WTC11 (cell line): Measurements from ENCODE around the gene SLC20A1. TPM values are rescaled to one million over a fixed set of nuclear protein-coding genes. Genes with fewer than 3 reads are reported as not detected.

Source experiments
- ATAC-seq: fragments of 200-7000 bp; cut with Tn5 transposase; 2 replicates; pipeline ENCODE4 v1.10.0; 2021; ENCODE audit warnings: mild to moderate bottlenecking, moderate library complexity
- CTCF ChIA-PET: fragments of 300-600 bp; sonication (Branson Sonifier 250); formaldehyde crosslinking; loops from one replicate; lab custom pipeline; 2021; ENCODE audit warnings: antibody characterized with exemption; lab: Charles Lee
- POLR2A ChIA-PET: fragments of 350-600 bp; sonication (Branson Sonifier 250); formaldehyde crosslinking; loops from one replicate; lab custom pipeline; 2021; ENCODE audit warnings: antibody characterized with exemption; lab: Charles Lee
- DNase-seq: peaks from one replicate; pipeline ENCODE4 v3.0.0; 2021; ENCODE audit warnings: low spot score
- H3K27ac Mint-ChIP-seq: 2 replicates; pipeline ENCODE4 v1.8.0; 2021; ENCODE audit warnings: mixed read lengths
- H3K27me3 Mint-ChIP-seq: 2 replicates; pipeline ENCODE4 v1.8.0; 2021; ENCODE audit warnings: low read depth, mild to moderate bottlenecking, moderate library complexity, mixed read lengths
- H3K36me3 Mint-ChIP-seq: 2 replicates; pipeline ENCODE4 v1.8.0; 2021; ENCODE audit warnings: mixed read lengths
- H3K4me1 Mint-ChIP-seq: 2 replicates; pipeline ENCODE4 v1.8.0; 2022; ENCODE audit warnings: mixed read lengths
- H3K4me3 Mint-ChIP-seq: 2 replicates; pipeline ENCODE4 v1.8.0; 2021; ENCODE audit warnings: mild to moderate bottlenecking, moderate library complexity, mixed read lengths
- H3K9me3 Mint-ChIP-seq: 2 replicates; pipeline ENCODE4 v1.8.0; 2021; ENCODE audit warnings: mixed read lengths
- ATF3 ChIP-seq: sonication (generic); formaldehyde crosslinking; conservative IDR thresholded peaks from 2 replicates; pipeline ENCODE4 v1.8.1; 2022; ENCODE audit warnings: mild to moderate bottlenecking, missing genetic modification reagents
- CBFB ChIP-seq: sonication (generic); formaldehyde crosslinking; IDR thresholded peaks from 2 replicates; pipeline ENCODE4 v1.8.1; 2022; ENCODE audit warnings: mild to moderate bottlenecking, low read depth, missing genetic modification reagents
- CREB1 ChIP-seq: sonication (generic); formaldehyde crosslinking; IDR thresholded peaks from 2 replicates; pipeline ENCODE4 v1.8.0; 2023; ENCODE audit warnings: mild to moderate bottlenecking, missing genetic modification reagents
- E2F1 ChIP-seq: sonication (generic); formaldehyde crosslinking; IDR thresholded peaks from 2 replicates; pipeline ENCODE4 v1.8.0; 2022; ENCODE audit warnings: mild to moderate bottlenecking, missing genetic modification reagents
- E2F4 ChIP-seq: sonication (generic); formaldehyde crosslinking; IDR thresholded peaks from 2 replicates; pipeline ENCODE4 v1.8.1; 2022; ENCODE audit warnings: low read depth, mild to moderate bottlenecking, moderate library complexity, missing genetic modification reagents, borderline replicate concordance
- FOXJ3 ChIP-seq: sonication (generic); formaldehyde crosslinking; IDR thresholded peaks from 2 replicates; pipeline ENCODE4 v1.9.0; 2021; ENCODE audit warnings: missing genetic modification reagents, mild to moderate bottlenecking, borderline replicate concordance
- MYBL2 ChIP-seq: sonication (generic); formaldehyde crosslinking; IDR thresholded peaks from 2 replicates; pipeline ENCODE4 v1.8.1; 2023; ENCODE audit warnings: mild to moderate bottlenecking, moderate library complexity, missing genetic modification reagents
- NFE2L1 ChIP-seq: sonication (generic); formaldehyde crosslinking; IDR thresholded peaks from 2 replicates; pipeline ENCODE4 v1.8.1; 2023; ENCODE audit warnings: missing genetic modification reagents
- NR2C2 ChIP-seq: sonication (generic); formaldehyde crosslinking; IDR thresholded peaks from 2 replicates; pipeline ENCODE4 v1.8.0; 2022; ENCODE audit warnings: mild to moderate bottlenecking, missing genetic modification reagents
- OVOL2 ChIP-seq: fragments of 250-450 bp; sonication (Bioruptor Pico); IDR thresholded peaks from 2 replicates; pipeline ENCODE4 v1.9.0; 2021; ENCODE audit warnings: mild to moderate bottlenecking, borderline replicate concordance
- PREB ChIP-seq: sonication (generic); formaldehyde crosslinking; IDR thresholded peaks from 2 replicates; pipeline ENCODE4 v1.8.1; 2022; ENCODE audit warnings: mild to moderate bottlenecking, missing genetic modification reagents, moderate library complexity, borderline replicate concordance
- SP1 ChIP-seq: sonication (generic); formaldehyde crosslinking; conservative IDR thresholded peaks from 2 replicates; pipeline ENCODE4 v1.8.1; 2022; ENCODE audit warnings: missing genetic modification reagents
- USF1 ChIP-seq: sonication (generic); formaldehyde crosslinking; IDR thresholded peaks from 2 replicates; pipeline ENCODE4 v1.8.0; 2022; ENCODE audit warnings: mild to moderate bottlenecking, missing genetic modification reagents
- ZBTB21 ChIP-seq: sonication (generic); formaldehyde crosslinking; IDR thresholded peaks from 2 replicates; pipeline ENCODE4 v1.8.1; 2023; ENCODE audit warnings: mild to moderate bottlenecking, missing genetic modification reagents, borderline replicate concordance
- ZNF219 ChIP-seq: sonication (generic); formaldehyde crosslinking; IDR thresholded peaks from 2 replicates; pipeline ENCODE4 v1.8.0; 2023; ENCODE audit warnings: missing genetic modification reagents, mild to moderate bottlenecking, borderline replicate concordance
- ZNF263 ChIP-seq: sonication (generic); formaldehyde crosslinking; IDR thresholded peaks from 2 replicates; pipeline ENCODE4 v1.8.1; 2022; ENCODE audit warnings: low read depth, mild to moderate bottlenecking, moderate library complexity, missing genetic modification reagents
- ZNF396 ChIP-seq: fragments of 250-450 bp; sonication (Bioruptor Pico); IDR thresholded peaks from 2 replicates; pipeline ENCODE4 v1.8.0; 2021; ENCODE audit warnings: mild to moderate bottlenecking, moderate library complexity, borderline replicate concordance
- ZNF416 ChIP-seq: fragments of 250-450 bp; sonication (Bioruptor Pico); IDR thresholded peaks from 2 replicates; pipeline ENCODE4 v1.9.0; 2021; ENCODE audit warnings: mild to moderate bottlenecking, inconsistent platforms
- total RNA-seq: library from RNA; stranded (reverse); gene quantifications from 3 replicates; pipeline ENCODE4 v1.2.3, GENCODE V29; 2021
- TF ChIP-seq, protein P1 (sequence below): fragments of 200-600 bp; IDR thresholded peaks from 2 replicates; pipeline ENCODE4 v1.8.0; 2022; ENCODE audit warnings: antibody characterized with exemption
- TF ChIP-seq, protein P2 (sequence below): sonication (generic); formaldehyde crosslinking; IDR thresholded peaks from 2 replicates; pipeline ENCODE4 v1.8.1; 2022; ENCODE audit warnings: mild to moderate bottlenecking, moderate library complexity, missing genetic modification reagents
- TF ChIP-seq, protein P3 (sequence below): fragments of 250-450 bp; sonication (Bioruptor Pico); IDR thresholded peaks from 2 replicates; pipeline ENCODE4 v1.9.0; 2021; ENCODE audit warnings: mild to moderate bottlenecking
- TF ChIP-seq, protein P4 (sequence below): fragments of 250-450 bp; sonication (Bioruptor Pico); IDR thresholded peaks from 2 replicates; pipeline ENCODE4 v1.9.0; 2021; ENCODE audit warnings: moderate library complexity, mild to moderate bottlenecking, inconsistent platforms, borderline replicate concordance
- TF ChIP-seq, protein P5 (sequence below): sonication (generic); formaldehyde crosslinking; conservative IDR thresholded peaks from 2 replicates; pipeline ENCODE4 v1.8.1; 2023; ENCODE audit warnings: mild to moderate bottlenecking, low read depth, missing genetic modification reagents, moderate library complexity

SLC20A1 gene
- total RNA-seq, 1 experiment from 2014 or later, result 59.9 TPM

GRCh38 chr2:112661656-112662305 lies 16.0 kb downstream of the SLC20A1 start:
- peaks cover 75% of the 10 kb centered on the region for H3K36me3 Mint-ChIP-seq
- no peaks in the 10 kb centered on the region for H3K9me3 Mint-ChIP-seq
- H3K4me3 Mint-ChIP-seq, result no peak overlapping the region
- no peaks in the 10 kb centered on the region for H3K4me1 Mint-ChIP-seq
- no peaks in the 10 kb centered on the region for H3K27me3 Mint-ChIP-seq
- POLR2A ChIA-PET, result no interaction called here
- H3K27ac Mint-ChIP-seq, result no peak overlapping the region
- TF ChIP-seq ZNF416 (CRISPR knock-in tag) (no peak), ATF3 (no peak), SP1 (CRISPR knock-in tag) (no peak), MYBL2 (CRISPR knock-in tag) (no peak), CBFB (no peak), NR2C2 (CRISPR knock-in tag) (no peak), ZNF263 (CRISPR knock-in tag) (no peak), OVOL2 (CRISPR knock-in tag) (no peak), ZBTB21 (CRISPR knock-in tag) (no peak), FOXJ3 (no peak), USF1 (no peak), NFE2L1 (CRISPR knock-in tag) (no peak), CREB1 (no peak)
- TF ChIP-seq, protein P1, sequence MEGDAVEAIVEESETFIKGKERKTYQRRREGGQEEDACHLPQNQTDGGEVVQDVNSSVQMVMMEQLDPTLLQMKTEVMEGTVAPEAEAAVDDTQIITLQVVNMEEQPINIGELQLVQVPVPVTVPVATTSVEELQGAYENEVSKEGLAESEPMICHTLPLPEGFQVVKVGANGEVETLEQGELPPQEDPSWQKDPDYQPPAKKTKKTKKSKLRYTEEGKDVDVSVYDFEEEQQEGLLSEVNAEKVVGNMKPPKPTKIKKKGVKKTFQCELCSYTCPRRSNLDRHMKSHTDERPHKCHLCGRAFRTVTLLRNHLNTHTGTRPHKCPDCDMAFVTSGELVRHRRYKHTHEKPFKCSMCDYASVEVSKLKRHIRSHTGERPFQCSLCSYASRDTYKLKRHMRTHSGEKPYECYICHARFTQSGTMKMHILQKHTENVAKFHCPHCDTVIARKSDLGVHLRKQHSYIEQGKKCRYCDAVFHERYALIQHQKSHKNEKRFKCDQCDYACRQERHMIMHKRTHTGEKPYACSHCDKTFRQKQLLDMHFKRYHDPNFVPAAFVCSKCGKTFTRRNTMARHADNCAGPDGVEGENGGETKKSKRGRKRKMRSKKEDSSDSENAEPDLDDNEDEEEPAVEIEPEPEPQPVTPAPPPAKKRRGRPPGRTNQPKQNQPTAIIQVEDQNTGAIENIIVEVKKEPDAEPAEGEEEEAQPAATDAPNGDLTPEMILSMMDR, result no peak
- TF ChIP-seq, protein P2, sequence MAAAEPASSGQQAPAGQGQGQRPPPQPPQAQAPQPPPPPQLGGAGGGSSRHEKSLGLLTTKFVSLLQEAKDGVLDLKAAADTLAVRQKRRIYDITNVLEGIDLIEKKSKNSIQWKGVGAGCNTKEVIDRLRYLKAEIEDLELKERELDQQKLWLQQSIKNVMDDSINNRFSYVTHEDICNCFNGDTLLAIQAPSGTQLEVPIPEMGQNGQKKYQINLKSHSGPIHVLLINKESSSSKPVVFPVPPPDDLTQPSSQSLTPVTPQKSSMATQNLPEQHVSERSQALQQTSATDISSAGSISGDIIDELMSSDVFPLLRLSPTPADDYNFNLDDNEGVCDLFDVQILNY (CRISPR knock-in tag), result no peak
- TF ChIP-seq, protein P3, sequence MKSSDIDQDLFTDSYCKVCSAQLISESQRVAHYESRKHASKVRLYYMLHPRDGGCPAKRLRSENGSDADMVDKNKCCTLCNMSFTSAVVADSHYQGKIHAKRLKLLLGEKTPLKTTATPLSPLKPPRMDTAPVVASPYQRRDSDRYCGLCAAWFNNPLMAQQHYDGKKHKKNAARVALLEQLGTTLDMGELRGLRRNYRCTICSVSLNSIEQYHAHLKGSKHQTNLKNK (CRISPR knock-in tag), result no peak
- TF ChIP-seq, protein P4, sequence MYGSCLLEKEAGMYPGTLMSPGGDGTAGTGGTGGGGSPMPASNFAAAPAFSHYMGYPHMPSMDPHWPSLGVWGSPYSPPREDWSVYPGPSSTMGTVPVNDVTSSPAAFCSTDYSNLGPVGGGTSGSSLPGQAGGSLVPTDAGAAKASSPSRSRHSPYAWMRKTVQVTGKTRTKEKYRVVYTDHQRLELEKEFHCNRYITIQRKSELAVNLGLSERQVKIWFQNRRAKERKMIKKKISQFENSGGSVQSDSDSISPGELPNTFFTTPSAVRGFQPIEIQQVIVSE, result no peak
- TF ChIP-seq, protein P5, sequence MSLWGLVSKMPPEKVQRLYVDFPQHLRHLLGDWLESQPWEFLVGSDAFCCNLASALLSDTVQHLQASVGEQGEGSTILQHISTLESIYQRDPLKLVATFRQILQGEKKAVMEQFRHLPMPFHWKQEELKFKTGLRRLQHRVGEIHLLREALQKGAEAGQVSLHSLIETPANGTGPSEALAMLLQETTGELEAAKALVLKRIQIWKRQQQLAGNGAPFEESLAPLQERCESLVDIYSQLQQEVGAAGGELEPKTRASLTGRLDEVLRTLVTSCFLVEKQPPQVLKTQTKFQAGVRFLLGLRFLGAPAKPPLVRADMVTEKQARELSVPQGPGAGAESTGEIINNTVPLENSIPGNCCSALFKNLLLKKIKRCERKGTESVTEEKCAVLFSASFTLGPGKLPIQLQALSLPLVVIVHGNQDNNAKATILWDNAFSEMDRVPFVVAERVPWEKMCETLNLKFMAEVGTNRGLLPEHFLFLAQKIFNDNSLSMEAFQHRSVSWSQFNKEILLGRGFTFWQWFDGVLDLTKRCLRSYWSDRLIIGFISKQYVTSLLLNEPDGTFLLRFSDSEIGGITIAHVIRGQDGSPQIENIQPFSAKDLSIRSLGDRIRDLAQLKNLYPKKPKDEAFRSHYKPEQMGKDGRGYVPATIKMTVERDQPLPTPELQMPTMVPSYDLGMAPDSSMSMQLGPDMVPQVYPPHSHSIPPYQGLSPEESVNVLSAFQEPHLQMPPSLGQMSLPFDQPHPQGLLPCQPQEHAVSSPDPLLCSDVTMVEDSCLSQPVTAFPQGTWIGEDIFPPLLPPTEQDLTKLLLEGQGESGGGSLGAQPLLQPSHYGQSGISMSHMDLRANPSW, result no peak
- DNase-seq (no peak), ATAC-seq (no peak)
- CTCF ChIA-PET, result interaction anchor here (0.9 kb wide), 1 partner anchor 280 kb away, joined by 3 read pairs; no protein-coding TSS in a partner anchor

DNA sequence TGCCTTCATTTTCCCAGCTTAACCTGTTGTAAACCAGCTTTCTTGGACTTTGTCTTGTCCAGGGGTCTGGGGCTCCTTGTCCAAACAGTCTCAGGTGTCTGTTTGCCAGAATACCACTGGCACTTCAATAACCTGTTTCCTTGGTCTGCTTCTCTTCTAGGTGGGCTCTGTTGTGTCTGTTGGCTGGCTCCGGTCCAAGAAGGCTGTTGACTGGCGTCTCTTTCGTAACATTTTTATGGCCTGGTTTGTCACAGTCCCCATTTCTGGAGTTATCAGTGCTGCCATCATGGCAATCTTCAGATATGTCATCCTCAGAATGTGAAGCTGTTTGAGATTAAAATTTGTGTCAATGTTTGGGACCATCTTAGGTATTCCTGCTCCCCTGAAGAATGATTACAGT lies 17.0 kb downstream of the SLC20A1 start:
- Mint-ChIP-seq H3K9me3 (no peaks in the 10 kb centered on the region), H3K27ac (no peak overlapping the region), H3K27me3 (no peaks in the 10 kb centered on the region), H3K36me3 (peaks cover 66% of the 10 kb centered on the region), H3K4me1 (no peaks in the 10 kb centered on the region), H3K4me3 (no peak overlapping the region)
- ChIA-PET CTCF (interaction anchor here (0.9 kb wide), 1 partner anchor 279 kb away, joined by 3 read pairs; no protein-coding TSS in a partner anchor), POLR2A (no interaction called here)
- no peak for ATAC-seq
- no peak for DNase-seq
- TF ChIP-seq E2F4 (CRISPR knock-in tag), result no peak
- TF ChIP-seq ZNF396 (CRISPR knock-in tag), result no peak
- TF ChIP-seq ZNF219, result no peak
- TF ChIP-seq E2F1 (CRISPR knock-in tag), result no peak
- no peak for TF ChIP-seq PREB (CRISPR knock-in tag)
